ENCODE results near the gene ZNF418. TPM values are rescaled to one million over a fixed set of nuclear protein-coding genes. Genes with fewer than 3 reads are reported as not detected.

Gene ZNF418
- total and polyA plus RNA-seq, 2 of the 8 experiments (the other 6 are each of a cell fraction or from before 2014, with no cell fraction given), result 10.5 to 18.8 TPM

GRCh38 chr19:57914531-57914930 is 20.7 kb downstream of the ZNF418 start:
- Histone ChIP-seq H2BK15ac (ENCODE audit: low read length) (no peak overlapping the region), H3K27ac (ENCODE audit: low read depth, low read length) (no peak overlapping the region), H3K79me1 (ENCODE audit: low read depth, low read length) (0 out of 2 replicates have a peak, but pooled peaks cover 3% of the 10 kb centered on the region), H4K20me1 (replicated peaks in 1 of 2; ENCODE audit: control insufficient read depth in 1 of 2, insufficient read depth in 2 of 2, low read length in 2 of 2) (peaks cover 0 to 2% of the 10 kb centered on the region in 2 experiments), H3K4ac (replicated peaks; ENCODE audit: insufficient read length, low read depth, low read length) (no peak overlapping the region), H2AFZ (ENCODE audit: low read length) (no peak overlapping the region), H2BK120ac (replicated peaks; ENCODE audit: low read depth, low read length) (no peak overlapping the region), H3K56ac (replicated peaks; ENCODE audit: insufficient read length, low read depth, low read length) (no peak overlapping the region), H2AK5ac (ENCODE audit: low read depth, low read length) (no peak overlapping the region), H3K36me3 (ENCODE audit: control insufficient read depth in 2 of 4, insufficient read depth in 4 of 4, low read length in 3 of 4) (peaks cover 6 to 32% (median 13%) of the 10 kb centered on the region in 4 experiments; a peak in 7 of 8 replicates), H4K91ac (replicated peaks; ENCODE audit: insufficient read length, low read length) (no peak overlapping the region), H3K18ac (ENCODE audit: extremely low read depth, low read length) (no peak overlapping the region), H3K79me2 (ENCODE audit: control insufficient read depth in 1 of 2, insufficient read depth in 2 of 2, low read length in 2 of 2) (peaks cover 0 to 30% of the 10 kb centered on the region in 2 experiments; a peak in 2 of 4 replicates), H4K8ac (ENCODE audit: extremely low read depth, insufficient read depth, low read length) (no peak overlapping the region), H3K27me3 (replicated peaks in 1 of 4; ENCODE audit: control insufficient read depth in 3 of 4, extremely low read depth in 1 of 4, insufficient read depth in 3 of 4, low read length in 3 of 4) (no peaks in the 10 kb centered on the region), H3K9ac (replicated peaks in 1 of 4; ENCODE audit: extremely low read depth in 1 of 4, low read depth in 3 of 4, low read length in 3 of 4) (no peak overlapping the region), H3K14ac (ENCODE audit: insufficient read length) (no peak overlapping the region), H2BK20ac (ENCODE audit: low read length) (no peak overlapping the region), H3K4me3 (ENCODE audit: extremely low read depth in 1 of 4, insufficient read depth in 2 of 4, low read depth in 3 of 4, low read length in 4 of 4) (no peak overlapping the region), H3K9me3 (ENCODE audit: insufficient read depth in 2 of 2, low read depth in 1 of 2, low read length in 1 of 2) (no peaks in the 10 kb centered on the region), H2BK5ac (ENCODE audit: low read depth, low read length) (no peak overlapping the region), H3K4me1 (replicated peaks in 1 of 4; ENCODE audit: control insufficient read depth in 3 of 4, insufficient read depth in 4 of 4, low read length in 3 of 4) (peaks cover 0 to 1% (median 0%) of the 10 kb centered on the region in 4 experiments; a peak in 1 of 7 replicates), H3K4me2 (ENCODE audit: insufficient read depth in 1 of 2, low read depth in 2 of 2, low read length in 2 of 2) (no peak overlapping the region; a peak in 1 of 4 replicates), H3K23ac (ENCODE audit: insufficient read length) (no peak overlapping the region), H4K5ac (ENCODE audit: insufficient read length, low read depth, low read length) (no peak overlapping the region), H3K23me2 (ENCODE audit: low read depth, low read length) (peaks cover 2% of the 10 kb centered on the region; the same call in 1 of the 2 replicates), H2BK12ac (ENCODE audit: low read depth, low read length) (no peak overlapping the region)
- TF ChIP-seq ASH2L (IDR thresholded peaks at IDR 0.05; ENCODE audit: low read length), result no peak
- no peak for TF ChIP-seq HDAC6 (IDR thresholded peaks at IDR 0.05; ENCODE audit: low read depth, low read length)
- TF ChIP-seq TBP (IDR thresholded peaks at IDR 0.05; ENCODE audit: low read depth, low read length), result no peak
- no peak for TF ChIP-seq SP4 (IDR thresholded peaks at IDR 0.05; ENCODE audit: low read length)
- POLR2A ChIA-PET (ENCODE audit: partially characterized antibody), result interaction anchor here (0.6 to 4.4 kb wide), 9 partner anchors 11 to 322 kb away, joined by 3 to 33 read pairs (median 4); partner anchors contain the start of genes ZNF418, ZNF587 and ZNF814
- no peak for FAIRE-seq
- DNase-seq (ENCODE audit: low read depth in 1 of 2, low spot score in 2 of 2), result no peak
- CTCF ChIA-PET (ENCODE audit: partially characterized antibody), result interaction anchor here (1.3 kb wide), 1 partner anchor 94 kb away, joined by 3 read pairs; no protein-coding TSS in a partner anchor
- 90% methylated on average over 3 of the region's 3 CpGs; no CpG with 5 or more reads in 1 of the 2 experiments for WGBS, 2 experiments (ENCODE audit: extremely low coverage in 1 of 2, insufficient coverage in 1 of 2, insufficient read length in 1 of 2, insufficient replicate concordance in 2 of 2, low coverage in 1 of 2, low lambda C conversion rate in 2 of 2, missing lambda C conversion rate in 1 of 2)
